H9 (cell line): Measurements from ENCODE around the gene WNT2. TPM values are rescaled to one million over a fixed set of nuclear protein-coding genes. Genes with fewer than 3 reads are reported as not detected.

ENCODE experiments used
- DNase-seq: peaks from one replicate; pipeline ENCODE4 v3.0.0-alpha.2; 2017
- H2AFZ ChIP-seq: one replicate; pipeline ENCODE4 v1.6.1; 2013; ENCODE audit warnings: mild to moderate bottlenecking, low read length, control low read depth, moderate library complexity
- H2AK5ac ChIP-seq: 2 replicates; pipeline ENCODE4 v1.6.1; 2013; ENCODE audit warnings: low read length, control low read depth, mixed read lengths; ENCODE audit not compliant: insufficient read length
- H2BK120ac ChIP-seq: one replicate; pipeline ENCODE4 v1.6.1; 2013; ENCODE audit warnings: low read depth, mild to moderate bottlenecking, low read length, control low read depth, inconsistent platforms; ENCODE audit not compliant: poor library complexity, severe bottlenecking
- H2BK12ac ChIP-seq: 2 replicates; pipeline ENCODE4 v1.6.1; 2013; ENCODE audit warnings: low read length, control low read depth, mixed read lengths, low read depth; ENCODE audit not compliant: insufficient read length
- H2BK15ac ChIP-seq: 2 replicates; pipeline ENCODE4 v1.6.1; 2013; ENCODE audit warnings: low read depth, low read length, control low read depth
- H2BK20ac ChIP-seq: one replicate; pipeline ENCODE4 v1.6.1; 2013; ENCODE audit warnings: low read depth, mild to moderate bottlenecking, low read length, control low read depth, inconsistent platforms; ENCODE audit not compliant: poor library complexity, severe bottlenecking
- H2BK5ac ChIP-seq: 2 replicates; pipeline ENCODE4 v1.6.1; 2013; ENCODE audit warnings: low read length, control low read depth, mixed read lengths; ENCODE audit not compliant: insufficient read length
- H3K14ac ChIP-seq: 2 replicates; pipeline ENCODE4 v1.6.1; 2013; ENCODE audit warnings: low read length, control low read depth; ENCODE audit not compliant: insufficient read depth
- H3K18ac ChIP-seq: 2 replicates; pipeline ENCODE4 v1.6.1; 2013; ENCODE audit warnings: low read depth, mild to moderate bottlenecking, mixed read lengths, low read length, control low read depth; ENCODE audit not compliant: insufficient read length
- H3K23ac ChIP-seq: 2 replicates; pipeline ENCODE4 v1.6.1; 2013; ENCODE audit warnings: low read length, control low read depth, mixed read lengths, low read depth; ENCODE audit not compliant: insufficient read length
- H3K23me2 ChIP-seq: 2 replicates; pipeline ENCODE4 v1.6.1; 2013; ENCODE audit warnings: low read depth, mild to moderate bottlenecking, mixed read lengths, low read length, control low read depth; ENCODE audit not compliant: insufficient read length, poor library complexity, severe bottlenecking
- H3K27ac ChIP-seq: 2 replicates; pipeline ENCODE4 v1.5.1; 2013; ENCODE audit warnings: low read length, control low read depth, mixed read lengths, low read depth; ENCODE audit not compliant: insufficient read length
- H3K27me3 ChIP-seq: 2 replicates; pipeline ENCODE4 v1.6.1; 2013; ENCODE audit warnings: low read length, control low read depth, inconsistent platforms; ENCODE audit not compliant: insufficient read depth
- H3K4ac ChIP-seq: 2 replicates; pipeline ENCODE4 v1.6.1; 2013; ENCODE audit warnings: low read depth, mild to moderate bottlenecking, control low read depth, inconsistent platforms, low read length, moderate library complexity
- H3K4me1 ChIP-seq: 2 replicates; pipeline ENCODE4 v1.6.1; 2013; ENCODE audit warnings: low read length, control low read depth, inconsistent platforms; ENCODE audit not compliant: insufficient read depth
- H3K4me2 ChIP-seq: 2 replicates; pipeline ENCODE4 v1.6.1; 2013; ENCODE audit warnings: low read length, control low read depth, mixed read lengths; ENCODE audit not compliant: insufficient read length, insufficient read depth
- H3K56ac ChIP-seq: 2 replicates; pipeline ENCODE4 v1.6.1; 2013; ENCODE audit warnings: low read depth, mild to moderate bottlenecking, mixed read lengths, low read length, control low read depth; ENCODE audit not compliant: insufficient read length
- H3K79me1 ChIP-seq: 2 replicates; pipeline ENCODE4 v1.6.1; 2013; ENCODE audit warnings: low read depth, mild to moderate bottlenecking, moderate library complexity, low read length, control low read depth, inconsistent platforms; ENCODE audit not compliant: insufficient read depth, poor library complexity, severe bottlenecking
- H3K79me2 ChIP-seq: 2 replicates; pipeline ENCODE4 v1.6.1; 2013; ENCODE audit warnings: low read length, control low read depth, inconsistent platforms; ENCODE audit not compliant: insufficient read depth
- H3K9ac ChIP-seq: 2 replicates; pipeline ENCODE4 v1.6.1; 2013; ENCODE audit warnings: low read length, control low read depth, mixed read lengths; ENCODE audit not compliant: insufficient read length; ENCODE audit errors: extremely low read depth
- H3K9me3 ChIP-seq: one replicate; pipeline ENCODE4 v1.6.1; 2013; ENCODE audit warnings: low read depth, low read length, inconsistent platforms; ENCODE audit not compliant: control insufficient read depth
- H3T11ph ChIP-seq: one replicate; pipeline ENCODE4 v1.6.1; 2013; ENCODE audit warnings: mild to moderate bottlenecking, low read length, control low read depth, inconsistent platforms
- H4K20me1 ChIP-seq: one replicate; pipeline ENCODE4 v1.6.1; 2013; ENCODE audit not compliant: control insufficient read depth, insufficient read length, insufficient read depth
- H4K5ac ChIP-seq: 2 replicates; pipeline ENCODE4 v1.6.1; 2013; ENCODE audit warnings: low read depth, mild to moderate bottlenecking, mixed read lengths, low read length, control low read depth; ENCODE audit not compliant: insufficient read length
- H4K8ac ChIP-seq: replicated peaks from 2 replicates; pipeline ENCODE4 v1.6.1; 2013; ENCODE audit warnings: low read length, control low read depth, mixed read lengths, low read depth; ENCODE audit not compliant: insufficient read length
- H4K91ac ChIP-seq: 2 replicates; pipeline ENCODE4 v1.6.1; 2013; ENCODE audit warnings: low read depth, mild to moderate bottlenecking, moderate library complexity, mixed read lengths, low read length, control low read depth; ENCODE audit not compliant: insufficient read length
- H3K27ac Mint-ChIP-seq, 3 experiments: 2 replicates in 2 of 3; 3 replicates in 1 of 3; pipeline ENCODE4 v1.8.0; 2020 to 2021; ENCODE audit warnings: mixed read lengths in 3 of 3, mild to moderate bottlenecking in 1 of 3, moderate library complexity in 1 of 3
- H3K27me3 Mint-ChIP-seq: 2 replicates; pipeline ENCODE4 v1.8.0; 2021; ENCODE audit warnings: low read depth, mild to moderate bottlenecking, moderate library complexity, mixed read lengths
- H3K36me3 Mint-ChIP-seq, 3 experiments: 2 replicates in 2 of 3; 3 replicates in 1 of 3; pipeline ENCODE4 v1.8.0; 2020 to 2021; ENCODE audit warnings: low read depth in 3 of 3, mixed read lengths in 3 of 3; ENCODE audit not compliant: insufficient read depth in 1 of 3
- H3K4me1 Mint-ChIP-seq, 2 experiments: 2 replicates each; pipeline ENCODE4 v1.8.0; 2020; ENCODE audit warnings: mixed read lengths in 2 of 2
- H3K4me3 Mint-ChIP-seq, 2 experiments: 2 replicates in 1 of 2; 3 replicates in 1 of 2; pipeline ENCODE4 v1.8.0; 2020 to 2021; ENCODE audit warnings: mild to moderate bottlenecking in 2 of 2, mixed read lengths in 2 of 2, moderate library complexity in 1 of 2
- H3K9me3 Mint-ChIP-seq, 2 experiments: 2 replicates in 1 of 2; 3 replicates in 1 of 2; pipeline ENCODE4 v1.8.0; 2020; ENCODE audit warnings: mild to moderate bottlenecking in 2 of 2, mixed read lengths in 2 of 2, moderate library complexity in 1 of 2
- CTCF ChIP-seq: fragments of 200-600 bp; sonication (generic); conservative IDR thresholded peaks from 3 replicates; pipeline ENCODE4 v1.8.0; 2021; ENCODE audit warnings: antibody characterized with exemption, mild to moderate bottlenecking
- total RNA-seq: library from RNA; stranded (reverse); gene quantifications from 2 replicates; pipeline ENCODE4 v1.2.1, GENCODE V29; 2021

Gene WNT2
- total RNA-seq, 1 experiment from 2014 or later, result not detected

GRCh38 chr7:117362294-117362888 is 39.5 kb upstream of the WNT2 start:
- Mint-ChIP-seq H3K27ac (no peak overlapping the region), H3K36me3 (no peaks in the 10 kb centered on the region), H3K27me3 (no peaks in the 10 kb centered on the region), H3K9me3 (no peaks in the 10 kb centered on the region), H3K4me1 (peaks cover 0 to 4% of the 10 kb centered on the region in 2 experiments; a peak in 3 of 4 replicates), H3K4me3 (no peak overlapping the region)
- Histone ChIP-seq H2BK120ac (no peak overlapping the region), H2BK15ac (no peak overlapping the region), H3K9ac (no peak overlapping the region), H4K5ac (no peak overlapping the region), H3K14ac (no peak overlapping the region), H2AFZ (no peak overlapping the region), H3K9me3 (no peaks in the 10 kb centered on the region), H3K27ac (no peak overlapping the region), H2BK12ac (no peak overlapping the region), H3K23me2 (no peaks in the 10 kb centered on the region), H4K91ac (no peak overlapping the region), H3K4ac (no peak overlapping the region), H3K18ac (no peak overlapping the region), H3K23ac (no peak overlapping the region), H3K56ac (no peak overlapping the region), H3T11ph (no peak overlapping the region), H2BK5ac (no peak overlapping the region), H4K20me1 (no peaks in the 10 kb centered on the region), H3K4me1 (no peaks in the 10 kb centered on the region), H3K79me2 (no peaks in the 10 kb centered on the region), H3K79me1 (no peaks in the 10 kb centered on the region), H3K27me3 (no peaks in the 10 kb centered on the region), H2BK20ac (no peak overlapping the region), H4K8ac (no peak overlapping the region), H3K4me2 (no peak overlapping the region), H2AK5ac (no peak overlapping the region)
- TF ChIP-seq CTCF, result no peak
- no peak for DNase-seq
